EH (cell line): ENCODE measurements around the gene LRRC3C.
A peak's percentile ranks its signal among the peaks of the same experiment; 100 is the strongest.

Experiments used
- DNase-seq: peaks from one replicate; pipeline ENCODE4 v3.0.0-alpha.2; 2015; ENCODE audit warnings: low read depth

Gene LRRC3C

DNA sequence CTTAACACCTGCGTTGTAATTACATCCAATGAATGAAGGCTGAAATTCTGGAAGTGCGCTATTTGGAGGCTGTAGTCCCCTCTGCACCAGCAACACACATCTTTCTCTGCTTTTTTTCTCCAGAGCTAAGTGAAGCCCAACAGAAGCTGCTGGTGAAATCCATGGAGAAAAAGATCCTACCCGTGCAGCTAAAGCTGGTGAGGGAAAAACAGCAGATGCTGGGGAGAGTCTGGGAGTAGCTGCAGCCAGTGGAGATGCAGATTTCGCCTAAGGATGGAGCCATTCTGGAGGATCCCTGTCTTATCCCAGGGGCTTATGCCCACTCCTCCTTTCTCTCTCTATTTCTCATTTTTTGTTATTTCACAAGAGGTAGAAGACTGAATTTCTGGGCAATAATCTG is 48.3 kb downstream of the LRRC3C start:
- no peak for DNase-seq

DNA sequence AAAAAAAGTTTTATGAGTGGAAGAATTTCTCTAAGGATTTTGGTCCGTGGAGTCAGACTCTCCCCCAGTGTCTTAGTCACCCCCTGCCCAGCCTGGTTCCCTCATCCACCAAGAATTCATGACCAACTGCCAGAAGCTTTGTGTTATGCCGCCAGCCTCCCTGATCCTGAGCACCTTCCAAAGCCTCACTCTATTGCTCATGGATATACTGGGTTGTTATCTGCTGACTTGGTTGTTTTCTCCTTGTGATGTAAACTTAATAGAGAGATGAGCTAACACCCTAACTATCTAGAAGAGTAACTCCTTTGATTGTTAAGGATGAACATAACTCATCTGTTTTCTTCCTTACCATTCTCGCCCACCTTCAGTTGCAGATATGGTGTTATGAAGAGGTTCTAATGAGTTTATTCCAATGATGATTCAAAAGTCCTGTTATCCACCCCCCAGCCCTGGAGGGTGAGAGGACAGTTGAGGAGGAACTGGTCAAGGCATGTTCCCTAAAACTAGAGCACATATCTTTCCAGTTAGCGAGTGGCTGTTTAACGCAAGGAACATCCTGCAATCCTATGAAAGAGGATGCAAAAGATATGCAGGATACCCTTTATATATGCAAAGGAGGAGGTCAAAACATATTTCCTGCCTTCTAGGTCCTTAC is 51.6 kb downstream of the LRRC3C start:
- peak; percentile 93 for DNase-seq

DNA sequence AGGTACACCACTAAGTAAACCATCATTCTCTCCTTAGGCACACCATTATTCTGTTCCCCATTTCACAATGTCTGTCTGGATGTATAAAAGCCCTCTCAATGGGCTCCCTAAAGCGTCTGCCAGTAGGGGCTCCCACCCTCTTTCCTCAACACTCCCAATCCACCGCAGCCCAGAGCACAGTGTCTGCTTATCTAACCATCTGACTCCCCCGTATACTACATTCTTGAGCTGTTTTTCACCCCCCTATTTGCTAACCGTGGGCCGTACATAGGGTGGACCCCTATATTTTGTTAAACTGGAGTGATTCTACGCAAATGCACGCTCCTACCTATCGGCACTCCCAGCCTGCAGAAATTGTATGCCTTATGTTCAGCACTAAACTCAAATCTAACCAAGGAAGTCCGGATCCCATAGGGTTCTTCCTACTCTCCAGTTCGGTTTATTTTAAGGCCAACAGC is 52.4 kb downstream of the LRRC3C start:
- DNase-seq: no peak

DNA sequence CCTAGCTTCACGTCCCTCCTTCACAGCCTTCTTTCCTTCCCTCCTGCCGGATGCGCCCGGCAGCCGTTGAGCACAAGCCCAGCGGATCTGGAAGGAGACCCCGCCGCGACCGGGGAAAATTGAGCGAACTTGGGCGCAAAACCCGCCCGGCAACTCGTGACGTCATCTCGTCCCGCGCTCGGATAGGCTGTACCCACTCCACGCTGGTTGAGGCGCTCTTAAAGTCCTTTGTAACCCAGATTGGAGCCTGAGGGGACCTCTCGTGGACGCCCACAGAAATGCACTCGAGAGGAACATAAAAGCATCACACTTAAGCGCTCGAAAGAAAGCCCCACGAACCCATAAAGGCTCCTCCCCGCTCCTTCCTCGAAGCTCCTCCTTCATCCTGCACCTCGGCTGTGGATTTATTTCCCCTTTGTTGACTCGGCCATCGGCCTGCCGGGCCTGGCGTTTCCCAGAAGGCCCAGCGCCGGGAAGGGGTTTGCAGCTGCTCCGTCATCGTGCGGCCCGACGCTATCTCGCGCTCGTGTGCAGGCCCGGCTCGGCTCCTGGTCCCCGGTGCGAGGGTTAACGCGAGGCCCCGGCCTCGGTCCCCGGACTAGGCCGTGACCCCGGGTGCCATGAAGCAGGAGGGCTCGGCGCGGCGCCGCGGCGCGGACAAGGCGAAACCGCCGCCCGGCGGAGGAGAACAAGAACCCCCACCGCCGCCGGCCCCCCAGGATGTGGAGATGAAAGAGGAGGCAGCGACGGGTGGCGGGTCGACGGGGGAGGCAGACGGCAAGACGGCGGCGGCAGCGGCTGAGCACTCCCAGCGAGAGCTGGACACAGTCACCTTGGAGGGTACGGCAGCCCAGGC is 53.0 kb downstream of the LRRC3C start, which contains the start of gene PSMD3:
Gene PSMD3, plus strand, starts transcription at position 457 of the 856 bp plus-strand sequence. Its CDS starts 164 bp downstream, at position 621.
- DNase-seq: peak; percentile 100

DNA sequence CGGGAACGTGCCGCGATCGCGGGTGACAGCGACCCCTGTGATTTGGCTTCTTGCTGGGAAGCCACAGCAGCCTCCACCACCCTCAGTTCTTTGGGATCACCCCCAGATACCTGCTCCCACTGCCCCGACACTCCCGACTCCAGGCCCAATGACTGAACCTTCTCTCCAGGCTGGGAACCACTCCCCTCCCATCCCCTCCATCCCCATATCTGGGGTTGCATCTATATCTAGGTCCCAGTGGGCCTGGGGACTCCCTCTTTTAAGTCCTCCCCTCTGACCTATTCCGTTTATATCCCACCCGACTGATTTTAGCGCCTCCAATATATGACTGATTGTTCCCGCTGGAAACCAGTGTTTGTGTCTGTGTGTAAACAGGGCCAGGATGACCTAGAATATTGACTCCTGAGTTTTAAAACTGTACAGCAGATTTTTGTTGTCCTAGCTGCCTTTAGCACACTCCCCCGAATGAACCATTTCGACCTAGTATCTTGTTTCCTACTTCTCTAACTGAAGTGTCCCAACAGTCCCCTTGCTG is 53.7 kb downstream of the LRRC3C start:
- no peak for DNase-seq

DNA sequence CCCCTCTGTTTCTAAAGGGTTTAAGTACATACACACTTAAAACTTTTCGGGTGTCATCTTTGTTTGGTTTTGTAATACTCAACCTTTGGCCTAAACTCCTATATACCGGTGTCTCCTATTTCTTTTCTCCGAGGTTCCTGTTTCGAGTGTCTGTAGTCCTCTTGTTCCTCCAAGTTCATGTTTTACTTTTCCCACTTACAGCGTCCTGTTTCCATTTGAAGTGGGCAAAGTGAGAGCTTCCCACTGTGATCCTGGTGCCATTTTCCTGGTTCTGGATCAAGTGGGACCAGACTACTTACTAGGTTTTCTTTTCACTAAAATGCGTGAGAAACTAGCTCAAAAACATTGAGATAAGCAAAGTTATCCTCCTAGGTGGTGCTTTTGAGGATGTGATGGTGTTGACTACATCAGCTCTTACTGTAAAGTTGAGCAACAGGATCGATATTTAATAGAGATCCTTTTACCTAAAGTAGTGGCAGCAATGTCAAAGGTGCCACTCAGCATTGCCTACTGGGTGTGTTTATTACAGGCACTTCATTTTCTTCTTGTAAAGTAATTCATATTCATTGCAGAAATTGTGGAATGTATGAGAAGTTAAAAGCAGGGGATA is 54.3 kb downstream of the LRRC3C start:
- no peak for DNase-seq

DNA sequence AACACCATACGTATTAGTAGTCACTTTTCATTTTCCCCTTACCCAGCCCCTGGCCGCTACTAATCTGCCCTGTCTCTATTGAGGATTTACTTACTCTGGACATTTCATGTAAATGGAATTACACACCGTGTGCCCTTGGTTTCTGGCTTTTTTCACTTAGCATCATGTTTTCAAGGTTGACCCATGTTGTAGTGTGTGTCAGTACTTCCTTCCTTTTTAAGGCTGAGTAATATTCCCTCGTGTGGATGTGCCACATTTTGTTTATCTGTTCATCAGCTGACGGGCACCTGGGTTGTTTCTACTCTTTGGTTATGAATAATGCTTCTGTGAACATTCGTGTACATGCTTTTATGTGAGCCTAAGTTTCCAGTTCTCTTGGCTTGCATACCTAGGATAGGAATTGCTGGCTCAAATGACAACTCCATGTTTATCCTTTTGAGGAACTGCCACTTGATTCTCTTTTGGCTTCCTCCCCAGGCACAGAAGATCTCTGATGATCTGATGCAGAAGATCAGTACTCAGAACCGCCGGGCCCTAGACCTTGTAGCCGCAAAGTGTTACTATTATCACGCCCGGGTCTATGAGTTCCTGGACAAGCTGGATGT is 60.8 kb downstream of the LRRC3C start:
- DNase-seq: no peak

DNA sequence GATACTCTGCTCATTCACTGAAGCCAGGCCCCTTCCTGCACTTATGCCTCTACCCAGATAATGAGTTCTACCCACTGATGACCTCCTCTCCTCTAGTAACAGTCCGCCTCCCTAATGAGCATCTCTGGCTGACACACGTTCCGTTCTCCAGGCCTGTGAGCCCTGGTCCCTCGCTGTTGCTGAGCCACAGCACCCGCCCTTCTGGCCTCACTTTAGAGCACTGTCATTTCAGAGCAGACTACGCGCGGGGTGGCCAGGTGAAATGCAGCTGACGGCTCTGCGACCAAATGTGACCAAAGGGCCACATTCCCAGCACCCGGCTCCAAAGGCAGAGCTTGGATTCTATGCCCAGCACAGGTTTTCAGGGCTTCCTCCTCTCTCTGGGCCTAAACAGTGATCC is 66.9 kb downstream of the LRRC3C start:
- DNase-seq: no peak
